H1 (cell line): ENCODE results near the gene TNFSF18. TPM values are rescaled to one million over a fixed set of nuclear protein-coding genes. Genes with fewer than 3 reads are reported as not detected.

Experiments
- CHD7 ChIP-seq: fragments of 300-600 bp; sonication (generic); IDR thresholded peaks from 2 replicates; pipeline ENCODE4 v1.7.1; 2012; ENCODE audit warnings: low read length, moderate library complexity, mild to moderate bottlenecking, inconsistent platforms; ENCODE audit not compliant: insufficient replicate concordance
- polyA plus RNA-seq, 7 experiments: library from polyadenylated mRNA; depleted of rRNA in 3 of 7; stranded (reverse) in 5 of 7; unstranded in 2 of 7; fragments of >200 nt in 5 of 7; fragments of 200-250 nt in 2 of 7; gene quantifications; 1 replicate in 5 of 7; 2 replicates in 1 of 7; 4 replicates in 1 of 7; pipeline versions ENCODE4 v1.2.1 to v1.2.3, GENCODE V29; 2011 to 2013; ENCODE audit warnings: missing spikeins in 2 of 7, mixed read lengths in 2 of 7
- total RNA-seq: library from RNA; stranded (reverse); fragmentation: NEBNext Ultra II Directional; extraction: Animal tissue kit (Norgen Biotek cat#: 25700); gene quantifications from 2 replicates; pipeline ENCODE4 v1.2.1, GENCODE V29; 2021

TNFSF18 gene
- total and polyA plus RNA-seq, 2 of the 8 experiments (the other 6 are each of a cell fraction or from before 2014, with no cell fraction given) = not detected

DNA sequence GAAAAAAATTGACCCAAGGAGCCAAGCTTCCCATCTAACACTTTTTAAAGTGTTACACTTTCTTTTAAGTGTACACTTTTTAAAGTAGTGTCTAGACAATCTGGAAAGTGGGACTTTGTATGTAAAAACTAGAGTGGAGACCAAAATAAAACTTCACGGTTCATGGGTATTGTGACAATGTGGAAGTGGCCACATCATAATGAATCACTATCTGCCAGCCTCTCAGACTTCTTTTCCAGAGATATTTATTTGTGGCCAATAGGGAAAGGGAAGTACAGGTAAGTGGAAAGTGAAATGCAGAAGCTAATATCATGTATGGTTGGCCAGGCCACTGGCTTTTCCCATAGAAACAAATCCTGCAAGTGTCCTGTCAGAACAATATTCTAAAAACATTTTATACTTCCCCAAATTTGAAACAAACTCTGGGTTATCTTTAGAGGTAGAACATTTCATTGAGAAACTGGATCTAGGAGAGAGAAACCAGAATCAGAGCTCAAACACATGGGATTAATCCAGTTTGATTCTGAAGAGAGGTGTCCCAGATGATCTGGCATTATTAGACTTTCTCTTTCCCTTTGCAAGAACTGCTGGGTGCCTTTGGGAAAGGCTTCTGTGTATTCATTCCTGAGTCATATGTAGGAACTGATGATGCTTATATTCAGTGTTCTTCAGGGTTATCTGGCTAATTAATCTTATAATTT is 2.0 kb downstream of the TNFSF18 start (continued):
- TF ChIP-seq CHD7 = no peak
